K562 (cell line): ENCODE data around the gene HS3ST1. TPM values are rescaled to one million over a fixed set of nuclear protein-coding genes. Genes with fewer than 3 reads are reported as not detected.

Source experiments
- ATAC-seq: fragments of 200-7000 bp; cut with Tn5 transposase; 3 replicates; pipeline ENCODE4 v1.9.1; 2020; ENCODE audit warnings: moderate library complexity
- BruUV-seq: library from RNA; stranded (reverse); fragments of 400-500 nt; replicated peaks from 2 replicates; lab custom pipeline; 2021; lab: Mats Ljungman, UMichigan
- CTCF ChIA-PET: fragments of 300-600 bp; formaldehyde crosslinking; extraction: SDS; loops from one replicate; lab custom pipeline; 2021; ENCODE audit warnings: low intra/inter-chr PET ratio; lab: Yijun Ruan, JAX
- POLR2A ChIA-PET: fragments of 300-600, 350-650 bp; sonication (Branson Sonifier 250); formaldehyde crosslinking; extraction: SDS; loops from one replicate; lab custom pipeline; 2021; ENCODE audit warnings: antibody characterized with exemption, inconsistent platforms; lab: Yijun Ruan, JAX
- DNase-seq, 4 experiments: peaks; one replicate each; pipeline versions ENCODE4 v3.0.0 to v3.0.0-alpha.2; 2011 to 2018; ENCODE audit warnings: low spot score in 3 of 4, mixed read lengths in 3 of 4; ENCODE audit errors: extremely low read depth in 1 of 4
- FAIRE-seq: peaks from 2 replicates; lab custom pipeline; 2011; peaks lifted over from hg19 to GRCh38; lab: Jason Lieb, UNC
- H2AFZ ChIP-seq: 2 replicates; pipeline ENCODE4 v1.6.0; 2011; ENCODE audit warnings: low read depth, low read length, control low read depth, inconsistent platforms
- H3K27ac ChIP-seq: fragments of 200-600 bp; 3 replicates; pipeline ENCODE4 v1.8.0; 2011; ENCODE audit warnings: low read depth, mild to moderate bottlenecking, control low read depth, inconsistent platforms, low read length, moderate library complexity, mixed read lengths; ENCODE audit errors: extremely low read depth
- H3K27me3 ChIP-seq, 2 experiments: fragments of 300-600 bp in 1 of 2; 2 replicates in 1 of 2; 3 replicates in 1 of 2; pipeline versions ENCODE4 v1.6.0 to v1.8.0; 2011; ENCODE audit warnings: inconsistent platforms in 2 of 2, low read length in 2 of 2, mild to moderate bottlenecking in 1 of 2, mixed read lengths in 1 of 2, moderate library complexity in 1 of 2; ENCODE audit not compliant: control insufficient read depth in 2 of 2, insufficient read depth in 2 of 2
- H3K36me3 ChIP-seq: fragments of 300-600 bp; 3 replicates; pipeline ENCODE4 v1.8.0; 2011; ENCODE audit warnings: mild to moderate bottlenecking, low read length, inconsistent platforms; ENCODE audit not compliant: control insufficient read depth, insufficient read depth
- H3K4me1 ChIP-seq, 2 experiments: fragments of 200-600 bp in 1 of 2; replicated peaks in 1 of 2; 2 replicates in 1 of 2; 3 replicates in 1 of 2; pipeline versions ENCODE4 v1.5.1 to v1.8.0; 2011; ENCODE audit warnings: inconsistent platforms in 2 of 2, low read length in 2 of 2, mild to moderate bottlenecking in 1 of 2, mixed read lengths in 1 of 2, moderate library complexity in 1 of 2; ENCODE audit not compliant: control insufficient read depth in 2 of 2, insufficient read depth in 2 of 2
- H3K4me2 ChIP-seq: 2 replicates; pipeline ENCODE4 v1.6.1; 2011; ENCODE audit warnings: low read length, control low read depth, inconsistent platforms, mixed read lengths; ENCODE audit not compliant: insufficient read depth
- H3K4me3 ChIP-seq: fragments of 200-600 bp; sonication (generic), shearing (Covaris generic); 2 replicates; pipeline ENCODE4 v1.5.1; 2016; ENCODE audit warnings: control low read depth, inconsistent platforms
- H3K79me2 ChIP-seq: fragments of 200-600 bp; 3 replicates; pipeline ENCODE4 v1.8.0; 2011; ENCODE audit warnings: low read length, inconsistent platforms; ENCODE audit not compliant: control insufficient read depth, insufficient read depth
- H3K9ac ChIP-seq, 2 experiments: 2 replicates each; pipeline versions ENCODE4 v1.6.0 to v1.6.1; 2011; ENCODE audit warnings: low read depth in 2 of 2, low read length in 2 of 2, control low read depth in 1 of 2, inconsistent platforms in 1 of 2, mild to moderate bottlenecking in 1 of 2, mixed read lengths in 1 of 2; ENCODE audit not compliant: insufficient read depth in 1 of 2
- H3K9me1 ChIP-seq: one replicate; pipeline ENCODE4 v1.6.0; 2011; ENCODE audit warnings: inconsistent platforms, mild to moderate bottlenecking, low read length, moderate library complexity; ENCODE audit not compliant: control insufficient read depth, insufficient read depth
- H3K9me3 ChIP-seq: replicated peaks from 2 replicates; pipeline ENCODE4 v1.5.1; 2011; ENCODE audit warnings: low read depth, low read length, inconsistent platforms; ENCODE audit not compliant: control insufficient read depth, insufficient read depth
- H4K20me1 ChIP-seq: replicated peaks from 2 replicates; pipeline ENCODE4 v1.6.1; 2011; ENCODE audit warnings: low read length, inconsistent platforms, mixed read lengths; ENCODE audit not compliant: control insufficient read depth, insufficient read depth
- CBX5 ChIP-seq: IDR thresholded peaks from 2 replicates; pipeline ENCODE4 v1.6.1; 2014; ENCODE audit warnings: low read depth, borderline replicate concordance
- CREM ChIP-seq: IDR thresholded peaks from 2 replicates; pipeline ENCODE4 v1.6.1; 2014; ENCODE audit warnings: antibody characterized with exemption, low read depth
- GATA2 ChIP-seq: sonication (generic); formaldehyde crosslinking; IDR thresholded peaks from 2 replicates; pipeline ENCODE4 v1.4.0; 2020; ENCODE audit warnings: mild to moderate bottlenecking, missing genetic modification reagents
- HEY1 ChIP-seq: fragments of 250-450 bp; sonication (Bioruptor Pico); IDR thresholded peaks from 2 replicates; pipeline ENCODE4 v1.5.0; 2020; ENCODE audit warnings: mild to moderate bottlenecking, moderate library complexity, borderline replicate concordance
- MBD2 ChIP-seq: sonication (generic); IDR thresholded peaks from 2 replicates; pipeline ENCODE4 v1.6.1; 2016; ENCODE audit warnings: low read depth, borderline replicate concordance
- NCOA6 ChIP-seq: fragments of 450-650 bp; IDR thresholded peaks from 2 replicates; pipeline ENCODE4 v1.6.1; 2017; ENCODE audit warnings: mild to moderate bottlenecking
- PRMT5 ChIP-seq: sonication (generic); formaldehyde crosslinking; IDR thresholded peaks from 2 replicates; pipeline ENCODE4 v1.5.0; 2020; ENCODE audit warnings: missing genetic modification reagents
- SIRT6 ChIP-seq: IDR thresholded peaks from one replicate; pipeline ENCODE4 v1.6.1; 2012; ENCODE audit warnings: low read depth, mild to moderate bottlenecking, control low read depth, inconsistent platforms, low read length, moderate library complexity
- TAF15 ChIP-seq: fragments of 200-400 bp; formaldehyde crosslinking; IDR thresholded peaks from 2 replicates; pipeline ENCODE4 v1.6.1; 2017; ENCODE audit warnings: mild to moderate bottlenecking, low read depth, low read length, moderate library complexity
- ZFX ChIP-seq: sonication (generic); formaldehyde crosslinking; IDR thresholded peaks from 2 replicates; pipeline ENCODE4 v1.8.0; 2022; ENCODE audit warnings: mild to moderate bottlenecking, missing genetic modification reagents, moderate library complexity
- ZNF175 ChIP-seq: fragments of 200-800 bp; sonication (Bioruptor generic); IDR thresholded peaks from 2 replicates; pipeline ENCODE4 v1.6.1; 2016; ENCODE audit warnings: low read depth, mild to moderate bottlenecking, missing genetic modification characterization, missing compliant biosample characterization
- WGBS: fragments of 100-300 bp; shearing (Covaris generic); methylation state at CpG from one replicate; pipeline ENCODE4 v1.1.6; 2016; ENCODE audit warnings: low coverage, mixed read lengths; ENCODE audit not compliant: insufficient coverage; ENCODE audit errors: missing lambda C conversion rate; 5-methylcytosine and 5-hydroxymethylcytosine counted together
- in situ Hi-C: fragments of 300-500 bp; cut with MboI; formaldehyde crosslinking; loops from 4 replicates; pipeline ENCODE4 v1.15.0; 2018; ENCODE audit warnings: inconsistent platforms, mixed read lengths
- intact Hi-C: fragments of 100-400 bp; cut with micrococcal nuclease; formaldehyde crosslinking; loops from 2 replicates; pipeline ENCODE4 v1.14.2; 2022
- polyA plus RNA-seq, 8 experiments: library from polyadenylated mRNA; depleted of rRNA in 4 of 8; stranded (reverse) in 5 of 8; unstranded in 3 of 8; fragments of >200 nt; fragmentation: Nextera tagmentation in 2 of 8; fragmentation: Illumina TruSeq in 1 of 8; extraction: Ambion mirVana in 2 of 8; extraction: Trizol in 1 of 8; gene quantifications; 2 replicates each; pipeline versions ENCODE4 v1.2.1 to v1.2.3, GENCODE V29; 2011 to 2014; ENCODE audit warnings: inconsistent platforms in 1 of 8, missing spikeins in 1 of 8
- total RNA-seq, 7 experiments: library from RNA; depleted of rRNA in 6 of 7; stranded (reverse); fragments of >200 nt in 6 of 7; fragmentation: Illumina TruSeq in 2 of 7; extraction: Trizol in 2 of 7; gene quantifications; 2 replicates each; pipeline versions ENCODE4 v1.2.1 to v1.2.3, GENCODE V29; 2011 to 2021; ENCODE audit warnings: low replicate concordance in 1 of 7
- TF ChIP-seq, protein P1 (sequence below), 2 experiments: IDR thresholded peaks; 2 replicates each; pipeline ENCODE4 v1.6.1; 2011; ENCODE audit warnings: borderline replicate concordance in 1 of 2, control low read depth in 1 of 2, low read depth in 1 of 2, low read length in 1 of 2, mild to moderate bottlenecking in 1 of 2, mixed read lengths in 1 of 2, moderate library complexity in 1 of 2; ENCODE audit not compliant: insufficient read depth in 1 of 2, insufficient read length in 1 of 2, poor library complexity in 1 of 2, severe bottlenecking in 1 of 2; ENCODE audit errors: extremely low read depth in 1 of 2
- TF ChIP-seq, protein P2 (sequence below): fragments of 450-650 bp; formaldehyde crosslinking; IDR thresholded peaks from 2 replicates; pipeline ENCODE4 v1.4.0; 2020; ENCODE audit warnings: mild to moderate bottlenecking, moderate library complexity
- TF ChIP-seq, protein P3 (sequence below): sonication (generic); formaldehyde crosslinking; IDR thresholded peaks from 2 replicates; pipeline ENCODE4 v1.8.1; 2022; ENCODE audit warnings: missing genetic modification reagents
- TF ChIP-seq, protein P4 (sequence below): fragments of 250-450 bp; sonication (Bioruptor Pico); IDR thresholded peaks from 2 replicates; pipeline ENCODE4 v1.5.0; 2022; ENCODE audit warnings: mild to moderate bottlenecking

The HS3ST1 gene
- total and polyA plus RNA-seq, 9 of the 15 experiments (the other 6 are each of a cell fraction or from before 2014, with no cell fraction given): 0.02 TPM; not detected in 8

DNA sequence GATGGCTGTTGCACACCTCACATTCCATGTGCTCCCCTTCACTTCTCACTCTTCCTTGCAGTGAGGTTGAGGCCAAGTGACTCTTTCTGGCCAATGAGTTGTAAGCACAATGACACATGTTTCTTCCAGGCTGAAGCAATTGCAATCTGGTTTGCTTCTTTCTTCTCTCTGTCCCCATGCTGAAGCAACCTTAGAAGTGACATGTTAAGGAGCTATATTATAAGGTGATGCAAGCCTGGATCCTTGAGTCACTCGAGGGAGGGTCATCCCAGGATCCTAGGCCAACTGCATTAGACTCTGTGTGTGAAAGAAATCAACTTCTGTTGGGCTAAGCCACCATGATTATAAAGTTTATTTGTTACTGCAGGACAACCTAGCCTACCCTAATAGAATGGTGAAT is 45.5 kb upstream of the HS3ST1 start:
- 0% methylated on average over 1 of the region's 1 CpG for WGBS
- Histone ChIP-seq H3K4me3 (no peak overlapping the region), H3K9ac (no peak overlapping the region), H3K27ac (no peak overlapping the region), H4K20me1 (no peaks in the 10 kb centered on the region), H3K9me1 (no peaks in the 10 kb centered on the region), H3K79me2 (no peaks in the 10 kb centered on the region), H3K9me3 (0 out of 2 replicates have a peak, but pooled peaks cover 3% of the 10 kb centered on the region), H3K4me2 (no peak overlapping the region), H2AFZ (no peak overlapping the region), H3K36me3 (no peaks in the 10 kb centered on the region), H3K27me3 (no peaks in the 10 kb centered on the region), H3K4me1 (no peaks in the 10 kb centered on the region)
- POLR2A ChIA-PET: no interaction called here
- ATAC-seq (no peak), FAIRE-seq (no peak), DNase-seq (no peak)
- CTCF ChIA-PET: no interaction called here
- in situ Hi-C loops (no loop called here), intact Hi-C loops (no loop called here)
- no TSS peak for BruUV-seq
- TF ChIP-seq MBD2 (no peak), ZFX (CRISPR knock-in tag) (no peak), NCOA6 (no peak), SIRT6 (no peak), CBX5 (no peak), CREM (no peak), HEY1 (CRISPR knock-in tag) (no peak), TAF15 (no peak), ZNF175 (CRISPR knock-in tag) (no peak), GATA2 (CRISPR knock-in tag) (no peak), PRMT5 (CRISPR knock-in tag) (no peak)
- TF ChIP-seq, protein P1, sequence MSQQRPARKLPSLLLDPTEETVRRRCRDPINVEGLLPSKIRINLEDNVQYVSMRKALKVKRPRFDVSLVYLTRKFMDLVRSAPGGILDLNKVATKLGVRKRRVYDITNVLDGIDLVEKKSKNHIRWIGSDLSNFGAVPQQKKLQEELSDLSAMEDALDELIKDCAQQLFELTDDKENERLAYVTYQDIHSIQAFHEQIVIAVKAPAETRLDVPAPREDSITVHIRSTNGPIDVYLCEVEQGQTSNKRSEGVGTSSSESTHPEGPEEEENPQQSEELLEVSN (IDR thresholded peaks at IDR 0.05; ENCODE audit: borderline replicate concordance in 1 of 2, extremely low read depth in 1 of 2, insufficient read depth in 1 of 2, insufficient read length in 1 of 2, low read depth in 1 of 2, low read length in 1 of 2, poor library complexity in 1 of 2, severe bottlenecking in 1 of 2): no peak
- TF ChIP-seq, protein P2, sequence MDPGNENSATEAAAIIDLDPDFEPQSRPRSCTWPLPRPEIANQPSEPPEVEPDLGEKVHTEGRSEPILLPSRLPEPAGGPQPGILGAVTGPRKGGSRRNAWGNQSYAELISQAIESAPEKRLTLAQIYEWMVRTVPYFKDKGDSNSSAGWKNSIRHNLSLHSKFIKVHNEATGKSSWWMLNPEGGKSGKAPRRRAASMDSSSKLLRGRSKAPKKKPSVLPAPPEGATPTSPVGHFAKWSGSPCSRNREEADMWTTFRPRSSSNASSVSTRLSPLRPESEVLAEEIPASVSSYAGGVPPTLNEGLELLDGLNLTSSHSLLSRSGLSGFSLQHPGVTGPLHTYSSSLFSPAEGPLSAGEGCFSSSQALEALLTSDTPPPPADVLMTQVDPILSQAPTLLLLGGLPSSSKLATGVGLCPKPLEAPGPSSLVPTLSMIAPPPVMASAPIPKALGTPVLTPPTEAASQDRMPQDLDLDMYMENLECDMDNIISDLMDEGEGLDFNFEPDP (CRISPR knock-in tag): no peak
- TF ChIP-seq, protein P3, sequence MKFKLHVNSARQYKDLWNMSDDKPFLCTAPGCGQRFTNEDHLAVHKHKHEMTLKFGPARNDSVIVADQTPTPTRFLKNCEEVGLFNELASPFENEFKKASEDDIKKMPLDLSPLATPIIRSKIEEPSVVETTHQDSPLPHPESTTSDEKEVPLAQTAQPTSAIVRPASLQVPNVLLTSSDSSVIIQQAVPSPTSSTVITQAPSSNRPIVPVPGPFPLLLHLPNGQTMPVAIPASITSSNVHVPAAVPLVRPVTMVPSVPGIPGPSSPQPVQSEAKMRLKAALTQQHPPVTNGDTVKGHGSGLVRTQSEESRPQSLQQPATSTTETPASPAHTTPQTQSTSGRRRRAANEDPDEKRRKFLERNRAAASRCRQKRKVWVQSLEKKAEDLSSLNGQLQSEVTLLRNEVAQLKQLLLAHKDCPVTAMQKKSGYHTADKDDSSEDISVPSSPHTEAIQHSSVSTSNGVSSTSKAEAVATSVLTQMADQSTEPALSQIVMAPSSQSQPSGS (CRISPR knock-in tag): no peak
- TF ChIP-seq, protein P4, sequence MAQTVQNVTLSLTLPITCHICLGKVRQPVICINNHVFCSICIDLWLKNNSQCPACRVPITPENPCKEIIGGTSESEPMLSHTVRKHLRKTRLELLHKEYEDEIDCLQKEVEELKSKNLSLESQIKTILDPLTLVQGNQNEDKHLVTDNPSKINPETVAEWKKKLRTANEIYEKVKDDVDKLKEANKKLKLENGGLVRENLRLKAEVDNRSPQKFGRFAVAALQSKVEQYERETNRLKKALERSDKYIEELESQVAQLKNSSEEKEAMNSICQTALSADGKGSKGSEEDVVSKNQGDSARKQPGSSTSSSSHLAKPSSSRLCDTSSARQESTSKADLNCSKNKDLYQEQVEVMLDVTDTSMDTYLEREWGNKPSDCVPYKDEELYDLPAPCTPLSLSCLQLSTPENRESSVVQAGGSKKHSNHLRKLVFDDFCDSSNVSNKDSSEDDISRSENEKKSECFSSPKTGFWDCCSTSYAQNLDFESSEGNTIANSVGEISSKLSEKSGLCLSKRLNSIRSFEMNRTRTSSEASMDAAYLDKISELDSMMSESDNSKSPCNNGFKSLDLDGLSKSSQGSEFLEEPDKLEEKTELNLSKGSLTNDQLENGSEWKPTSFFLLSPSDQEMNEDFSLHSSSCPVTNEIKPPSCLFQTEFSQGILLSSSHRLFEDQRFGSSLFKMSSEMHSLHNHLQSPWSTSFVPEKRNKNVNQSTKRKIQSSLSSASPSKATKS (CRISPR knock-in tag): no peak
